GM12864 (cell line): ENCODE measurements around the gene ITFG1.

ENCODE experiments used
- DNase-seq: peaks from one replicate; pipeline ENCODE4 v3.0.0-alpha.2; 2011; ENCODE audit warnings: low read depth
- H3K4me3 ChIP-seq: 2 replicates; pipeline ENCODE4 v1.5.1; 2011; ENCODE audit warnings: mild to moderate bottlenecking, low read depth, low read length, control low read depth
- TF ChIP-seq, protein P1 (sequence below): IDR thresholded peaks from 2 replicates; pipeline ENCODE4 v1.5.1; 2011; ENCODE audit warnings: low read depth, mild to moderate bottlenecking, moderate library complexity, low read length, control low read depth, inconsistent platforms; ENCODE audit errors: missing control alignments

Gene ITFG1

DNA sequence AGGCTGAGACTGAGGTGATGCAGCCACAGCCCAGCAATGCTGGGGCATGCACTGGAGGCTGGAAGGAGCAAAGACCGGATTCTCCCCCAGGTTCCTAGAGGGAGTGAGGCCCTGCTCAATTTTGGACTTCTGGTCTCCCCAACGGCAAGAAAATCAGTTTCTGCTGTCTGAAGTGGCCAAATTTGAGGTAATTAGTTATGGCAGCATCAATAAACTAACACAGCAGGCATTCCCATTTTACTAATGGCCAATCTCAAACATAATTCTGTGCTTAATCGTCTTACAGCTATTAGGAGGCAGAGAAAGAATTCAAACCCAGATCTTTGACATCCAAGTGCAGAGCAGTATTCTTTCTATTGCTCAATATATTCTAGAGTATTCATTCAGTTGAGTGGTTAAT lies 333.3 kb downstream of the ITFG1 start:
- DNase-seq, result no peak
- H3K4me3 ChIP-seq, result no peak overlapping the region
- TF ChIP-seq, protein P1, sequence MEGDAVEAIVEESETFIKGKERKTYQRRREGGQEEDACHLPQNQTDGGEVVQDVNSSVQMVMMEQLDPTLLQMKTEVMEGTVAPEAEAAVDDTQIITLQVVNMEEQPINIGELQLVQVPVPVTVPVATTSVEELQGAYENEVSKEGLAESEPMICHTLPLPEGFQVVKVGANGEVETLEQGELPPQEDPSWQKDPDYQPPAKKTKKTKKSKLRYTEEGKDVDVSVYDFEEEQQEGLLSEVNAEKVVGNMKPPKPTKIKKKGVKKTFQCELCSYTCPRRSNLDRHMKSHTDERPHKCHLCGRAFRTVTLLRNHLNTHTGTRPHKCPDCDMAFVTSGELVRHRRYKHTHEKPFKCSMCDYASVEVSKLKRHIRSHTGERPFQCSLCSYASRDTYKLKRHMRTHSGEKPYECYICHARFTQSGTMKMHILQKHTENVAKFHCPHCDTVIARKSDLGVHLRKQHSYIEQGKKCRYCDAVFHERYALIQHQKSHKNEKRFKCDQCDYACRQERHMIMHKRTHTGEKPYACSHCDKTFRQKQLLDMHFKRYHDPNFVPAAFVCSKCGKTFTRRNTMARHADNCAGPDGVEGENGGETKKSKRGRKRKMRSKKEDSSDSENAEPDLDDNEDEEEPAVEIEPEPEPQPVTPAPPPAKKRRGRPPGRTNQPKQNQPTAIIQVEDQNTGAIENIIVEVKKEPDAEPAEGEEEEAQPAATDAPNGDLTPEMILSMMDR, result no peak

DNA sequence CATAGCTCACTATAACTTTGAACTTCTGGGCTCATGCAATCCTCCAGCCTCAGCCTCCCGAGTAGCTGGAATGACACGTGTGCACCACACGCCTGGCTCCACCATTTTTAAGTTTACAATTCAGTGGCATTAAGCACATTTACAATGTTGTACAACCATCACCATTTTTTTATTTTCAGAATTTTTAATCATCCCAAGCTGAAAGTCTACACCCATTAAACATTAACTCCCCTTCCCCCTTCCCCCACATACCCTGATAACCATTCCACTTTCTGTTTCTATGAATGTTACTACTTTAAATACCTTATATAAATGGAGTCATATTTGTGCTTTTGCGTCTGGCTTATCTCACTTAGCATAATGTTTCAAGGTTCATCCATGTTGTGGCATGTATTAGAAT lies 335.1 kb downstream of the ITFG1 start:
- no peak for DNase-seq
- TF ChIP-seq, protein P1, result no peak
- no peak overlapping the region for H3K4me3 ChIP-seq

DNA sequence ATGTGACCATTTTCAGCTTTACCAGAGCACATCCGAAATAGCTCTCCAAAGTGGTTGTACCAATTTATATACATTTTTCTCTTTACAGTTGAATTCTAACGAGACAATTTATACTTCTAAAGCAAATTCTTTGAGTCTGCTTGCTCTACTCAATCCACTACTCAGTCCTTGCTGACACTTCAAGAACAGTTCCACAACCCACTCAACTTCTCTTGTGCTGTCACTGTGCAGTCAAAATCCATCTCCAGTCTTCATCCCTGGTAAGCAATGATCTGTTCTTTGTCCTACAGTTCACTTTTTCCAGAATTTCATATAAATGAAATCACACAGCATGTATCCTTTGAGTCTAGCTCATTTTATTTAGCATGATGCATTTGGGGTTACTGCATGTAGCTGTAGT lies 347.7 kb downstream of the ITFG1 start:
- no peak for DNase-seq
- no peak overlapping the region for H3K4me3 ChIP-seq
- TF ChIP-seq, protein P1, result no peak

DNA sequence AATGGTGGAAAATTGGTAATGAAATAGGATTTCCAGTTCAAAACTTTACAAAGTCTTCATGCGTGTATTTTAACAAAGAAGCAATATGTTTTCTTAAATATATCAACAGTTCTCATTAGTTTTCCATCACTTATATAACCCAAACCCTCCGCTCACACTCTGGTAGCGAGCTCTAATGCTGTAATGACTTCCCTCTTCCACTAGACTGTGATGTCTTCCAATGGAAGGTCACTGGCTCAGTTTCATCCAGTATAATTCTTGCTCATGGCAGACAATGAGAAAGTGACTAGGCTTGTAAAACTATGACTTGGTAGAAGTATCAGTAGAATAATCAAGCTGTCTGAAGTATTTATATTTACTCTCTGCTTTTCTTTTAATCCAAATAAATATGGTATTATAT lies 349.9 kb downstream of the ITFG1 start:
- no peak for DNase-seq
- TF ChIP-seq, protein P1, result no peak
- H3K4me3 ChIP-seq, result no peak overlapping the region

DNA sequence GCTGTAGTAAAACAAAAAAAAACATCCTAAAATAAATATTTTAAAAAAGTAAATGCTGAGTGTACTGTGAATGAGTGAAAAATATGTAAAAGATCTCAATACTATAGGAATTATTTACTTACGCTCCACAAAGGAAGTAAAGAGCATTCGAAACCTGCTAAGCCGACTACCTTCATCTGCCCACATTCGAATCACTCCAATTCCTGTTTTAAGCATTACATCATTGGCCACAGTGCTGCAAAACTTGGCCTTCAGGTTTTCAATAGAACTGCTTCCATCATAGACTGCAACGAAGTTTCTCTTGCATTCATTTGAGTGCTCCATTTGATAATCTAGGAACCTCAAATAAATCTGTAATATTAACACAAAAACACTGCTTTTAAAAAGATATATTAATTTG lies 351.5 kb downstream of the ITFG1 start:
- TF ChIP-seq, protein P1, result no peak
- H3K4me3 ChIP-seq, result no peak overlapping the region
- no peak for DNase-seq
